Esophagus squamous epithelium (tissue), 5 donors: ENCODE data around the gene LRRC37A3. TPM values are rescaled to one million over a fixed set of nuclear protein-coding genes. Genes with fewer than 3 reads are reported as not detected.
"Not testable (repeated sequence)": the region's sequence is repeated elsewhere in the genome, so short reads cannot be mapped to it uniquely, and the experiment has no call there.

Source experiments
- DNase-seq: peaks from one replicate; lab custom pipeline; 2025; lab: John Stamatoyannopoulos, UW
- H3K27ac ChIP-seq, 4 donors: fragments of 200-600 bp; sonication (generic); one replicate each; pipeline ENCODE4 v1.5.1; 2016 to 2019; ENCODE audit warnings: mild to moderate bottlenecking in 1 of 4
- H3K27me3 ChIP-seq, 4 donors: fragments of 200-600 bp; sonication (generic); 1 replicate in 3 of 4; 2 replicates in 1 of 4; pipeline versions ENCODE4 v1.5.1 to v1.6.0; 2017 to 2021; ENCODE audit warnings: antibody characterized with exemption in 1 of 4
- H3K36me3 ChIP-seq, 3 donors: fragments of 200-600 bp; sonication (generic); one replicate each; pipeline ENCODE4 v1.5.1; 2016 to 2019
- H3K4me1 ChIP-seq, 3 donors: fragments of 200-600 bp; sonication (generic); one replicate each; pipeline ENCODE4 v1.5.1; 2017 to 2019
- H3K4me3 ChIP-seq, 4 donors: fragments of 200-600 bp; sonication (generic); 1 replicate in 3 of 4; 2 replicates in 1 of 4; pipeline ENCODE4 v1.5.1; 2016 to 2019; ENCODE audit warnings: mild to moderate bottlenecking in 2 of 4, moderate library complexity in 1 of 4
- H3K9me3 ChIP-seq, 3 donors: fragments of 200-600 bp; sonication (generic); one replicate each; pipeline ENCODE4 v1.5.1; 2016 to 2019
- POLR2A ChIP-seq, 4 donors: fragments of 450-650 bp; IDR thresholded peaks; one replicate each; pipeline ENCODE4 v1.6.1; 2017; ENCODE audit warnings: antibody characterized with exemption in 4 of 4, mild to moderate bottlenecking in 4 of 4, moderate library complexity in 3 of 4
- WGBS, 2 donors: methylation state at CpG; one replicate each; pipeline ENCODE4 v1.1.5; 2018; 5-methylcytosine and 5-hydroxymethylcytosine counted together
- intact Hi-C: fragments of 100-400 bp; cut with DNase I; formaldehyde crosslinking; loops from one replicate; pipeline ENCODE4 v1.15.0; 2022
- total RNA-seq, 4 donors: library from RNA; depleted of rRNA; stranded (reverse); fragments of >200 nt; gene quantifications; one replicate each; pipeline ENCODE4 v1.1.0, GENCODE V29; 2016
- TF ChIP-seq, protein P1 (sequence below), 6 experiments: fragments of 450-650 bp in 4 of 6; fragments of 200-600 bp in 2 of 6; sonication (generic) in 2 of 6; IDR thresholded peaks; one replicate each; pipeline ENCODE4 v1.5.1; 2016 to 2019; ENCODE audit warnings: antibody characterized with exemption in 6 of 6, mild to moderate bottlenecking in 4 of 6, moderate library complexity in 4 of 6
- donor health status: DM: yes; HTN: yes; CAD: no.

Gene LRRC37A3
- total RNA-seq, 4 donors from 2014 or later: 2.3 to 6.9 (median 3.8) TPM

DNA sequence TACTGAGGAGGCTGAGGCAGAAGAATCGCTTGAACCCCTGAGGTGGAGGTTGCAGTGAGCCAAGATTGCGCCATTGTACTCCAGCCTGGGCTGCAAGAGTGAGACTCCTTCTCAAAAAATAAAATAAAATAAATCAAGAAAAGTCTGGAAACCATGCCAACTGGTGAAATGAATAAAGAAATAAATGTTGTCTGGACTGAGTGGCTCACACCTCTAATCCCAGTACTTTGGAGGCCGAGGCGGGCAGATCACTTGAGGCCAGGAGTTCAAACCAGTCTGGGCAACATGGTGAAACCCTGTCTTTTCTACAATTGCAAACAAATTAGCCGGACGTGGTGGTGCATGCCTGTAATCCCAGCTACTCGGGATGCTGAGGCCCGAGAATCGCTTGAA is 744 bp upstream of the LRRC37A3 start:
- H3K27ac ChIP-seq: peak overlapping the region; percentile 97 to 99 (median 99)
- peak overlapping the region; percentile 76 to 92 (median 84) for H3K4me3 ChIP-seq
- no peaks in the 10 kb centered on the region for H3K36me3 ChIP-seq
- no peaks in the 10 kb centered on the region for H3K9me3 ChIP-seq
- 59 to 69% methylated on average over 9 of the region's 9 CpGs for WGBS, 2 donors
- intact Hi-C loops: no loop called here
- no peak for TF ChIP-seq POLR2A (IDR thresholded peaks at IDR 0.05)
- TF ChIP-seq, protein P1, sequence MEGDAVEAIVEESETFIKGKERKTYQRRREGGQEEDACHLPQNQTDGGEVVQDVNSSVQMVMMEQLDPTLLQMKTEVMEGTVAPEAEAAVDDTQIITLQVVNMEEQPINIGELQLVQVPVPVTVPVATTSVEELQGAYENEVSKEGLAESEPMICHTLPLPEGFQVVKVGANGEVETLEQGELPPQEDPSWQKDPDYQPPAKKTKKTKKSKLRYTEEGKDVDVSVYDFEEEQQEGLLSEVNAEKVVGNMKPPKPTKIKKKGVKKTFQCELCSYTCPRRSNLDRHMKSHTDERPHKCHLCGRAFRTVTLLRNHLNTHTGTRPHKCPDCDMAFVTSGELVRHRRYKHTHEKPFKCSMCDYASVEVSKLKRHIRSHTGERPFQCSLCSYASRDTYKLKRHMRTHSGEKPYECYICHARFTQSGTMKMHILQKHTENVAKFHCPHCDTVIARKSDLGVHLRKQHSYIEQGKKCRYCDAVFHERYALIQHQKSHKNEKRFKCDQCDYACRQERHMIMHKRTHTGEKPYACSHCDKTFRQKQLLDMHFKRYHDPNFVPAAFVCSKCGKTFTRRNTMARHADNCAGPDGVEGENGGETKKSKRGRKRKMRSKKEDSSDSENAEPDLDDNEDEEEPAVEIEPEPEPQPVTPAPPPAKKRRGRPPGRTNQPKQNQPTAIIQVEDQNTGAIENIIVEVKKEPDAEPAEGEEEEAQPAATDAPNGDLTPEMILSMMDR (IDR thresholded peaks at IDR 0.05): no peak
- no peak for DNase-seq
- peaks cover 0 to 15% (median 4%) of the 10 kb centered on the region in 3 donors for H3K4me1 ChIP-seq
- H3K27me3 ChIP-seq: no peaks in the 10 kb centered on the region

DNA sequence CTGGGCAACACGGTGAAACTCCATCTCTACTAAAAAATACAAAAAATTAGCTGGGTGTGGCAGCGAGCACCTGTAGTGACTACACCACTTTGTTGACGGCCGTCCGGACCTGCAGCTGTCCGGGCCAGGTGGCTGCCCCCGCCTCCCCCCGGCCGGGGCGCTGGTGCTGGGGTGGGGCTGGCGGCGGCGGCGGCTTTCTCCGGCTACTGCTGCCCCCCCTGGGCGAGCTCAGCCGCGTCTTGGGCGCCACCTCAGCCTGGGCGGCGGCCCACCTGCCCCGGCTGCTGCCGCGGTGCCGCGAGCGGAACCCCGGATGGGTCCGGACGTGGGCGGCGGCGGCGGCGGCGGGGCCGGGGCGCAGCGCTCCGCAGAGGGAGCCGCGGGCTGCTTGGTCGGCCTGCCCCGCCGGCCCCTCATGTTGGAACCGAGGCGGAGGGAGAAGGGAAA is 413 bp downstream of the LRRC37A3 start:
- H3K27me3 ChIP-seq, H3K9me3 ChIP-seq, intact Hi-C loops, H3K36me3 ChIP-seq, DNase-seq: not testable (repeated sequence)
- WGBS, 2 donors: 0% methylated on average over 1 to 6 of the region's 47 CpGs
- Histone ChIP-seq H3K4me3 (peak overlapping the region; percentile 76 to 92 (median 84)), H3K4me1 (peaks cover 0 to 15% (median 4%) of the 10 kb centered on the region in 3 donors), H3K27ac (peak overlapping the region; percentile 97 to 99 (median 99))
- TF ChIP-seq, protein P1 (IDR thresholded peaks at IDR 0.05): peak in 1 of 6 experiments; percentile 3

DNA sequence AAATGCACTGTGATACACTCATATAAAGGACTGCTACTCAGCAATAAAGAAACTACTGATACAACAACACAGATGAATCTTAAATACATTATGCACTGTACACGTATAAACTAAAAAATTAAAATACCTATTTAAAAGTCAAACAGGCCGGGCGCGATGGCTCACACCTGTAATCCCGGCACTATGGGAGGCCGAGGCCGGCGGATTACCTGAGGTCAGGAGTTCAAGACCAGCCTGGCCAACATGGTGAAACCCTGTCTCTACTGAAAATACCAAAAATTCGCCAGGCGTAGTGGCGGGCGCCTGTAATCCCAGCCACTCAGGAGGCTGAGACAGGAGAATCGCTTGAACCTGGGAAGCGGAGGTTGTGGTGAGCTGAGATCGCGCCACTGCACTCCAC is 1.7 kb downstream of the LRRC37A3 start:
- intact Hi-C loops, H3K27ac ChIP-seq, H3K27me3 ChIP-seq, DNase-seq, H3K36me3 ChIP-seq, H3K4me3 ChIP-seq, H3K9me3 ChIP-seq: not testable (repeated sequence)
- 84 to 91% methylated on average over 8 to 12 of the region's 16 CpGs for WGBS, 2 donors
- H3K4me1 ChIP-seq: peaks cover 0 to 15% (median 4%) of the 10 kb centered on the region in 3 donors

DNA sequence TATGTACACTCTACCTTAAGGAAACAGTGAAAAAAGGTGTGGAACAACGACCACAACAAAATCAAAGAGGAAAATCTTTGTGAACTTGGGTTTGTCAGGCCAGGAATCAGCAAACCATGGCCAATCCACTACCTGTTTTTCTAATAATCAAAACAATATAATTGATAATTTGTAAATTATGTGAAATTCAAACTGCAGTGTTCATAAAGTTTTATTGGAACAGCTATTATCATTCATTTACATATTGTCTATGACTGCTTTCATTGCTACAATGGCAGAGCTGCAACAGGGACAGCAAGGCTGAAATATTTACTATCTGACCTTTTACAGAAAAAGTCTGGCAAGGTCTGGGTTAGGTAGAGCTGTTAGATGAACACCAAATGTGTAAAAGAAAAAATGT is 4.0 kb downstream of the LRRC37A3 start:
- intact Hi-C loops, H3K36me3 ChIP-seq, DNase-seq, H3K27me3 ChIP-seq, H3K27ac ChIP-seq, H3K9me3 ChIP-seq, H3K4me3 ChIP-seq: not testable (repeated sequence)
- peaks cover 0 to 12% (median 3%) of the 10 kb centered on the region in 3 donors for H3K4me1 ChIP-seq
- 70 to 77% methylated on average over 1 of the region's 1 CpG for WGBS, 2 donors

DNA sequence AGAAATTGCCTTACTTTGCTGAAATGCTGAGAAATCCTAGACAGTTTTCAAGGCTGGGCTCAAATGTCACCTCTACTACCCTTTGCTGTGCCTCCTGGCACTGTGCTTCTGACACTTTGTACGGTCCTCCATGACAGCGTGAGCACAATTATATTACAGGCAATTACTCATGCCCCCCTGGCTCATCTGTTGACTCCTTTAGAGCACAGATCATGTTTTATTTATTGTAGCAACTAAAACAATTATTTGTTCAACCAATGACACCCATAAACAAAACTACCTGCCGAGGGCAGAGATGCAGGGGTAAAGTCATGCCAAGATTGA is 9.1 kb downstream of the LRRC37A3 start:
- H3K4me3 ChIP-seq: not testable (repeated sequence)

DNA sequence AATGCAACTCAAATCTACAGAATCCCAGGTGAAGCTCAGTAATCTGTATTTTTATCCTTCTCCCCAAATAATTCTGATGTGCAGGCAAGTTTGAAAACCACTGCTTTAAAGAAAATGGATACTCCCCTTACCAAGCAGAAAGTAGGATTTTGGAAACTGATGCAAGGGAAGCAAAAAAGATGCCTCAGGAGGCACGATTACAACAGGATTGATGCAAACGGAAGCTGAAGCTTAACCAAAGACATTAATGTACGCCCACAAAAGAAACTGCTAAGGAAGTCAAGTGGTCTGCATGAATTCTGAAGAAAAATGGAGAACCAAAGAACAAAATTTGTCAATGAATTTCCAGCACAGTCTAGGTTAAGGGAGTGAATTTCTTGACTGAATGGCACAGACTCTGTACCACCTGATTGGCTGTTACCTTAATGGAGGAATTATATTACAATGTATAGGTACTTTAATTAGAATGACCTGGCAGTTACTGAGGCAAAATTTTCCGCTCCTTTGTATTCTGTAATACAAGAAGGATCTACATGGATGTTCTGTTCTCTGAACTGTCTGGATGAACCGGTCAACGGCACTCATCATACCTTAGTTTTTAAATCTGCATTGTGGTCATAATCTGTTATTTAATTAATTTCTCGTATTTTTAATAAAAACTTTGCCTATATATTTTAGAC is 9.6 kb downstream of the LRRC37A3 start:
- intact Hi-C loops: not testable (repeated sequence)
- WGBS, 2 donors: 74 to 95% methylated on average over 6 of the region's 7 CpGs

More for the DNA sequence above, 9.1 kb downstream of the LRRC37A3 start:
- H3K36me3 ChIP-seq, DNase-seq, H3K9me3 ChIP-seq, H3K27me3 ChIP-seq, intact Hi-C loops, H3K4me1 ChIP-seq, H3K27ac ChIP-seq: not testable (repeated sequence)
- 75 to 87% methylated on average over 1 of the region's 3 CpGs for WGBS, 2 donors

DNA sequence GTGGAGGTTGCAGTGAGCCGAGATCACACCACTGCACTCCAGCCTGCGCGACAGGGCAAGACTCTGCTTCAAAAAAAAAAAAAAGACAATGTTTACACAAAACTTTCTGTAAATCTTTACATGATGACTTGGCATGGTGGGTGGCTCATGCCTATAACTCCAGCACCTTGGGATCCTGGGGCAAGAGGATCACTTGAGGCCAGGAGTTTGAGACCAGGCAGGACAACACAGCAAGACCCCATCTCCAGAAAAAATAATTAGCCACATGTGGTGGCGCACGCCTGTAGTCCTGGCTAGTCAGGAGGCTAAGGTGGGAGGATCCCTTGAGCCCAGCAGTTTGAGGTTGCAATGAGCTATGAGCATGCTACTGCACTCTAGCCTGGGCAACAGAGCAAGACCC is 15.2 kb downstream of the LRRC37A3 start:
- H3K36me3 ChIP-seq, H3K9me3 ChIP-seq, H3K4me3 ChIP-seq, DNase-seq, H3K4me1 ChIP-seq, H3K27ac ChIP-seq, H3K27me3 ChIP-seq, intact Hi-C loops: not testable (repeated sequence)
- WGBS, 2 donors: 80 to 94% methylated on average over 2 of the region's 5 CpGs

More for the DNA sequence above, 9.6 kb downstream of the LRRC37A3 start:
- H3K9me3 ChIP-seq, H3K4me3 ChIP-seq, DNase-seq, H3K27me3 ChIP-seq, H3K36me3 ChIP-seq, H3K4me1 ChIP-seq, H3K27ac ChIP-seq: not testable (repeated sequence)

DNA sequence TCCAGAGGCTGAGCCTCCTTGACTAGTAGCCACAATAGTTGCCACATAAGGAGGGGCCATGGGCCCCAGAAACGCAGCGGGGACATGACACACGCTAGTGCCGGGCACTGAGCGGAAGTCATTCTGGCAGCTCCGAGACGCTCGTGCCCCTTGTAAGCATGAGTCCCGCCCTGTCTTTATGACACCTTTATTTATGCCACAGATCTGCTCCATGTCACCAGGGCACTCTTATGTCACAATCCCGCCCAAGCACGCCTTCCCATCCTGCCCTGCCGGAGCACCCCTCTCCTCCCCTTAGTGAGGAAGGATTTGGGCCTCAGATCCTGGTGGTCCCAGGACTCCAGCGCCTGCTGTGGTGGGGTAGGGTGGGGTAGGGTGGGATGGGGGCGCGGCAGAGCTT is 22.1 kb downstream of the LRRC37A3 start:
- intact Hi-C loops, H3K27me3 ChIP-seq, H3K27ac ChIP-seq, DNase-seq, H3K9me3 ChIP-seq, H3K36me3 ChIP-seq, H3K4me3 ChIP-seq, H3K4me1 ChIP-seq: not testable (repeated sequence)
- WGBS, 2 donors: 87 to 95% methylated on average over 4 to 12 of the region's 15 CpGs

DNA sequence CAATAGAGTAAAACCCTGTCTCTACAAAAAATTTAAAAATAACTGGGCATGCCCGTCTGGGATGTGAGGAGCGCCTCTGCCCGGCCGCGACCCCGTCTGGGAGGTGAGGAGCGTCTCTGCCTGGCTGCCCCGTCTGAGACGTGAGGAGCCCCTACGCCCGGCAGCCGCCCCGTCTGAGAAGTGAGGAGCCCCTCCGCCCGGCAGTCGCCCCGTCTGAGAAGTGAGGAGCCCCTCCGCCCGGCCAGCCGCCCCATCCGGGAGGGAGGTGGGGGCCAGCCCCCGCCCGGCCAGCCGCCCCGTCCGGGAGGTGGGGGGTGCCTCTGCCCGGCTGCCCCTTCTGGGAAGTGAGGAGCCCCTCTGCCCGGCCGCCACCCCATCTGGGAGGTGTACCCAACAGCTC is 45.1 kb downstream of the LRRC37A3 start:
- DNase-seq, intact Hi-C loops: not testable (repeated sequence)

More for the DNA sequence above, 45.1 kb downstream of the LRRC37A3 start:
- not testable (repeated sequence) for H3K36me3 ChIP-seq, H3K4me3 ChIP-seq, H3K27me3 ChIP-seq, H3K9me3 ChIP-seq, H3K4me1 ChIP-seq, H3K27ac ChIP-seq
- 86 to 88% methylated on average over 1 to 6 of the region's 29 CpGs for WGBS, 2 donors
